ENCODE results near the gene UGT1A10.

UGT1A10 gene

GRCh38 chr2:233773854-233774253, 137.6 kb downstream of the UGT1A10 start:
- no peak for DNase-seq (ENCODE audit: low spot score)

GRCh38 chr2:233775414-233775813, 139.2 kb downstream of the UGT1A10 start:
- no peak for DNase-seq (ENCODE audit: low spot score)

- DNase-seq (ENCODE audit: low spot score): no peak
These were observed 141.8 kb downstream of the UGT1A10 start, which contains the start of gene MROH2A for GRCh38 chr2:233778030-233778429. Gene MROH2A (plus strand): TSS chr2:233778330. CDS start chr2:233779359, 1,029 bp downstream.

GRCh38 chr2:233779722-233780121, 143.5 kb downstream of the UGT1A10 start:
- DNase-seq (ENCODE audit: low spot score): no peak

- no peak for DNase-seq (ENCODE audit: low spot score)
These were observed 144.5 kb downstream of the UGT1A10 start for GRCh38 chr2:233780771-233781170.

GRCh38 chr2:233789554-233789953, 153.3 kb downstream of the UGT1A10 start:
- DNase-seq (ENCODE audit: low spot score): no peak

- no peak for DNase-seq (ENCODE audit: low spot score)
These were observed 155.1 kb downstream of the UGT1A10 start for GRCh38 chr2:233791151-233791882.

- DNase-seq (ENCODE audit: low spot score): no peak
These were observed 155.7 kb downstream of the UGT1A10 start for GRCh38 chr2:233791883-233792329.

- no peak for DNase-seq (ENCODE audit: low spot score)
These were observed 156.5 kb downstream of the UGT1A10 start for GRCh38 chr2:233792720-233793119.

GRCh38 chr2:233793465-233794127, 157.3 kb downstream of the UGT1A10 start:
- no peak for DNase-seq (ENCODE audit: low spot score)

- DNase-seq (ENCODE audit: low spot score): no peak
These were observed 157.9 kb downstream of the UGT1A10 start for GRCh38 chr2:233794128-233794658.

GRCh38 chr2:233795735-233796171, 159.5 kb downstream of the UGT1A10 start:
- no peak for DNase-seq (ENCODE audit: low spot score)

GRCh38 chr2:233796254-233796653, 160.0 kb downstream of the UGT1A10 start:
- no peak for DNase-seq (ENCODE audit: low spot score)

- no peak for DNase-seq (ENCODE audit: low spot score)
These were observed 162.3 kb downstream of the UGT1A10 start for GRCh38 chr2:233798335-233799086.

- DNase-seq (ENCODE audit: low spot score): no peak
These were observed 162.9 kb downstream of the UGT1A10 start for GRCh38 chr2:233799087-233799665.

GRCh38 chr2:233799716-233800115, 163.5 kb downstream of the UGT1A10 start:
- DNase-seq (ENCODE audit: low spot score): no peak

GRCh38 chr2:233800208-233800607, 164.0 kb downstream of the UGT1A10 start:
- no peak for DNase-seq (ENCODE audit: low spot score)

GRCh38 chr2:233801357-233802131, 165.3 kb downstream of the UGT1A10 start:
- DNase-seq (ENCODE audit: low spot score): no peak

- no peak for DNase-seq (ENCODE audit: low spot score)
These were observed 166.0 kb downstream of the UGT1A10 start for GRCh38 chr2:233802132-233802815.

GRCh38 chr2:233803292-233803911, 167.2 kb downstream of the UGT1A10 start:
- no peak for DNase-seq (ENCODE audit: low spot score)

Measured in activated CD4-positive, alpha-beta T cell treated with anti-CD3 and anti-CD28 coated beads, Interleukin-2, Interleukin-4, amounts not matched to agents 100 ng/mL and 50 ng/mL, durations not matched to agents 16 hours and 8 hours (primary cell).